LHCN-M2 (cell line): Measurements from ENCODE around the gene LAMA5. TPM values are rescaled to one million over a fixed set of nuclear protein-coding genes. Genes with fewer than 3 reads are reported as not detected.
A peak's percentile ranks its signal among the peaks of the same experiment; 100 is the strongest.

Experiments used
- DNase-seq: peaks from one replicate; pipeline ENCODE4 v3.0.0-alpha.2; 2012; ENCODE audit warnings: low read depth
- total RNA-seq: library from RNA; depleted of rRNA; stranded (reverse); fragments of >200 nt; gene quantifications from 2 replicates; pipeline ENCODE4 v1.2.3, GENCODE V29; 2014

Gene LAMA5
- total RNA-seq, 1 experiment from 2014 or later, result 29.2 TPM

DNA sequence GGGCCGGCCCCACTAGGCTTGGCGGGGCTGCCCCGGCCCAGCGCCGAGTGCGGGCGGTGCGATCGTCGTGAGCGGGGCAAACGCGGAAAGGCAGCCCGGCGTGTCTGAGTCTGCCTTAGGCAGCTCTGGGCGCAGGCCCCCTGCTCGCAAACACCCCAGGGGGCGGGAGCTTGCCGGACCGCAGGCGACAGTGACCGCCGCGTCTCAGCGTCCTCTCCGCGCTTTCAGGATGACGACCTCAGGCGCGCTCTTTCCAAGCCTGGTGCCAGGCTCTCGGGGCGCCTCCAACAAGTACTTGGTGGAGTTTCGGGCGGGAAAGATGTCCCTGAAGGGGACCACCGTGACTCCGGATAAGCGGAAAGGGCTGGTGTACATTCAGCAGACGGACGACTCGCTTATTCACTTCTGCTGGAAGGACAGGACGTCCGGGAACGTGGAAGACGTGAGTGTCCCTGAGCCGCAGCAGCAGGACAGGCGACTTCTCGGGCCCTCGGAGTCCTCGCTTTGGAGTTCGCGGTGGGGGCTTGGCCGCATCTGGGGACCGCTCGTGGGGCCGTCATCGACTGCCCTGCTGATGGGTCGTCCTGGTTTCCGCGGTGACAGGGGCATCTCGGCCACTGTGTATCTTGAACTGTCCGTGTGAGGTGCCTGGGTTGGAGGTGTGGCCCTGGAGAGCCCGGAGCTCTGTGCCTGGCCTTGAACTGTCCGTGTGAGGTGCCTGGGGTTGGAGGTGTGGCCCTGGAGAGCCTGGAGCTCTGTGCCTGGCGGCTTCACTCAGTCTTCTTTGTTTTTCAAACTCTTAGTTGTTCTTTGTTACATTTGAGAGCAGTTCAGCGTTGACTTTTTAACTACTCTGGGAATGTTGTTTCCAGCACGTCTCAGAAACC, 63.5 kb downstream of the LAMA5 start:
- DNase-seq, result peak; percentile 9

- DNase-seq, result no peak
Measured at GRCh38 chr20:62303062-62303339, 64.1 kb downstream of the LAMA5 start.

- peak; percentile 95 for DNase-seq
Measured at GRCh38 chr20:62302341-62303061, 64.6 kb downstream of the LAMA5 start, which contains the start of gene ADRM1. TSS of gene ADRM1 (plus strand) at chr20:62302997. CDS start at chr20:62303569, 572 bp downstream.

- DNase-seq, result peak; percentile 93
Measured at GRCh38 chr20:62301773-62302340, 65.3 kb downstream of the LAMA5 start.

- no peak for DNase-seq
Measured at GRCh38 chr20:62301111-62301668, 65.9 kb downstream of the LAMA5 start.

- no peak for DNase-seq
Measured at GRCh38 chr20:62300319-62300718, 66.8 kb downstream of the LAMA5 start.

DNA sequence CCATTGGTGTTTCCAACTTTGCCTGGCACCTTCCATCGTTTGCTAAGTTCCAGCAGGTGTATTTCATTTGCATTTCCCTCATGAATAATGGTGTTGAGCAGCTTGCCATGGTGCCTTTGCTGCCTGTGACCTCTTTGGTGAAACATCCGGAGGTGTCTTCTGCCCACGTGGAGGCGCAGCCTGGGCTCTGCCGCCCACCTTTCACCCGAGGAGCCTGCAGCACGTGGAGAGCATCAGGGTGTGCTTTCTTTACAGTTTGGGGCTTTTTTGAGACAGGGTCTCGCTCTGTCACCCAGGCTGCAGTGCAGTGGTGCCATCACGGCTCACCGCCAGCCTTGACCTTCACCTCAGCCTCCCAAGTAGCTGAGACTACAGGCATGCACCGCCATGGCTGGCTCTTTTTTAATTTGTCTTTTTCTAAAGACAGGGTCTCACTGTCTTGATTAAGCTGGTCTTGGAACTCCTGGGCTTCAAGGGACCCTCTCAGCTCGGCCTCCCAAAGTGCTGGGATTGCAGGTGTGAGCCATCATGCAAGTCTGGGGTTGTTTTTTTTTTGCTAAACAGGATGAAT, 67.4 kb downstream of the LAMA5 start:
- DNase-seq, result no peak

DNA sequence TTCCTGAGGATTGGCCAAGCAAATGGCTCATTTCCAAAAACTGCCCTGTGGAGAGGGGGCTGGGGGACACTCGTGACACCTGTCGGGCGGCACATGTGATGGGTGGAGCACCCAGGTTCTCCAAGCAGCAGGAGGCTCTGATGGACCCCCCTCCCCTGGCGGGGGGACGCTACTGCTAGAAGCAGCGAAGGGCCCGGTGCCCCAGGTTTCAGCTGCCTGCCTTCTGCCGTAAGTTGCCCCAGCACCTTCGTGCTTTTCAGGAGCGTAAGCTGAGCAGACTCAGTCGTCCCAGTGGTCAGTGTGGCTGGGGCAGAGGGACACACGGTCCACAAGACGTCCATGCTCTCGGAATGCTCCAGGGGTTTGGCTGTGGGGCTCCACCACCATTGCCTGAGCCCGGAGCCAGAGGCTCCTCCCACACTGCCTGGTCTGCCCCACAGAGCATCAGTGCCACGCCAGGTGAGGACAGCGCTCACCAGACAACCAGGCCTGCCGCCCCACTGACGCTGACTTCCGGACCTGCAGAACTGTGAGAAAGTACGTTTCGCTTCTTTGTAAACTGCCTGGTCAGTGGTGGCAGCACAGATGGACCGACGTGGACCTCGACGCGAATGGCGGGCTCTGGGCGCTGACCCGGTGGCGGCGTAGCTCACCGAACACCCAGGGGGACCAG, 68.4 kb downstream of the LAMA5 start:
- no peak for DNase-seq

- DNase-seq, result no peak
Measured at GRCh38 chr20:62297449-62298227, 69.5 kb downstream of the LAMA5 start.

DNA sequence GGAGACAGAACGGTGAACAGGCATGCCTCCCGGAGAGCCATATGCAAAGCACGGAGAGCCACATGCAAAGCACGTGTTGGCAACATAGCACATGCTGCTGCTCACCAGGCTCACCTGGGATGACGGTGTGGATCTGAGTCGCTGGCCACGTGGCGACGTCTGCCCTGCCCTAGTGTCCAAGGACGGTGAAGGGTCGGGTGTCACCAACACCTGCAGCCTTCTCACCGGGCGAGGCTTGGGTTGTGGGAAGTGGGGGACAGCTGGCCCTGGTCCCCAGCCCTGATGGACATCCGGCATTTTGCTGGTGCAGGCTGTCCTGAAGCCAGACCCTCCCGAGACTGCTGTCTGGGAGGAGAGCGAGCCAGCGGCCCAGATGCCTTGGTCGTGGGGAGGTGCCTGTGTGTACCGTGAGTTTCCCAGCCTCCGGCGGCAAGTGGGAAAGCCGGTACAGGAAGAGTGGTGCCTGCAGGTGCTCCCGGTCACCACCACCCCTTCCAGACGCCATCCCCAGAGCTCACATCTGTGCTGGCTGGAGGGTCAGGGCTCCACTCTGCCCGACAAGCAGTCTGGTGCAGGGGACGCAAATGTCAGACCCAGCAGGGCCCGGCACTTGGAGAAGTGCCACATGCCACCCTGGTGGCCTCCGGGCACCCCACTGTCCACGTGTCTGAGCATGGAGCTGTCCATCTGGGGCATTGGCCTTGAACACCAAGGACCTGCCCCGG, 70.2 kb downstream of the LAMA5 start:
- DNase-seq, result no peak

DNA sequence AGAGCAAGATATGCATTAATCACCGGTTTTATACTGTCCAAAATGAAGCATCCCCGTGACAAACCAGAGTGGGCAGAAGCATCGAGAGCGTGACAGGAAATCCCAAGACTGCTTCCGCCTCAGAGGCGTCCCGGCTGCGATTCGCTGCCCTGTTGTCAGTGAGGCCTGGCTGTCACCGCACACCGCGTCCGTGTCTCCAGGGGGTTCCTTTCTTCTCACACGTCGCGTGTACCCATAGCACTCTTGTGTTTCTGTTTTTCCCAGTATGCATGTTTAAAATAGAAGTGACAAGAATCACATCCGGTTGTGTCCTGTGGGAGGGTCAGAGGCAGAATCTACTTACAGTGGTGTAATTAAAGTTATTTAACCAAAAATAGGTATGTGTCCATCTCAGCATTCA, 72.6 kb downstream of the LAMA5 start:
- DNase-seq, result no peak

GRCh38 chr20:62293946-62294345, 73.2 kb downstream of the LAMA5 start:
- no peak for DNase-seq

- DNase-seq, result no peak
Measured at GRCh38 chr20:62293111-62293784, 73.9 kb downstream of the LAMA5 start.

DNA sequence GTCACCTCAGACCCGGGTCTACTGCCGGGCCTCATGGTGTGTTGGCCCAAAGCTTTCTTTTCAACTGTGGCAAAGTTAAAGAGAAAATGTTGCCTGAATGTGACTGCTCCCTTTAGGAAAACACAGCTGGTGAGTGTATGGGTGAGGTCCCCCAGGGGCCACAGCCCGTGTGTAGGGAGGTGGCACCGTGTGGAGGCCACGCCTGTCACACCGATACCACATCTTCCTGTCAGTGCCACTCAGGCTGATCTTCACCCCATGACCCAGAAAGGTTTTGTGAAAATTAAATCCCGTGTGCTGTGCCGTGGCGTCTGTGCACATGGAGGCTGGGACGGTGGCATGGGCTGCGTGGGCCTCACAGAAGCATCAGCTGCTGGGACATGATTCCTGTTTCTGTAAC, 75.0 kb downstream of the LAMA5 start:
- no peak for DNase-seq

- no peak for DNase-seq
Measured at GRCh38 chr20:62291251-62292066, 75.7 kb downstream of the LAMA5 start.

DNA sequence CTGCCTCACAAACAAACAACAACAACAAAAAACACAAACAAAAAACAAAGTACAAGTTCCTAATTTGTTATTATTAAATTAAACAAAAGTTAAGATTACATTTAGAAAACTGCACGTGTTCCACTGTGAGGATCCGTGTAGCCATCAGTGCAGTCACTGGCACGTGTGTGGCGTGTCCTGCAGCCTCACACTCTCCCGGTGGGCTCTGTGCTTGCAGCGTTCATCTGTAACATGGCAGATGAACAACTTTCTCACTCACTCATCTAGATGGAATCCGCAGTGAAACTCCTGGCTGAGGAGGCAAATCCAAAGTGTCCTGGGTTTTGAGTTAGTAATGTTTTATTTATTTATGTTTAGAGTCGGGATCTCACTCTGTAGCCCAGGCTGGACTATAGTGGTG, 77.2 kb downstream of the LAMA5 start:
- no peak for DNase-seq

GRCh38 chr20:62289131-62289530, 78.0 kb downstream of the LAMA5 start:
- no peak for DNase-seq

DNA sequence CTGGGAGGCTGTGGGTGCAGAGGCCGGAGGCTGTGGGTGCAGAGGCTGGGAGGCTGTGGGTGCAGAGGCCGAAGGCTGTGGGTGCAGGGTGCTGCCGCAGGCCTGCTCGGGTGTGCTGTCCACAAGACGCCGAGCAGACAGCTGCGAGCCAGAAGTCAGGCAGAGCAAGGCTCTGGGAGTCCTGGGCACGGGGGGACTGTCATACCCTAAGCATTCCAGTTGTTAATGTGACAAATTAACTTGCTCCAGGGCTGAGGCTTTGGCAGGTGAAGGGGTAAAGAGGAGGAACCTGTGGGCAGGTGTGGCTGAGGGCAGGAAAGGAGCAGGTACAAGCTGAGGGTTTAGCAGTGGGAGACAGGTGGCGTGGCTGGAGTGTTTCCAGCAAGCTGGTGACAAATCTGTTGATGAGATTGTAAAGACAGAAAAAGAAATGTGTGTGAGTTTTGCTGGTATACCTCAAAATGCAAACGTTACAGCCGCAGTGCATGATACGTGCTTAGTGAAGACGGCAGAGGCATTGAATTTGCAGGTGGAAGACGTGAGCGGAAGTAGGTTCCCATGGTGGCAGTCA, 78.5 kb downstream of the LAMA5 start:
- no peak for DNase-seq
